RKO (cell line): ENCODE data around the gene CHRM2.

Experiments
- DNase-seq: peaks from one replicate; pipeline ENCODE4 v3.0.0-alpha.2; 2016; ENCODE audit warnings: low spot score

The CHRM2 gene

GRCh38 chr7:136894789-136895188 lies 26.3 kb downstream of the CHRM2 start:
- DNase-seq, result no peak

GRCh38 chr7:136897676-136898075 lies 29.2 kb downstream of the CHRM2 start:
- DNase-seq, result no peak

DNA sequence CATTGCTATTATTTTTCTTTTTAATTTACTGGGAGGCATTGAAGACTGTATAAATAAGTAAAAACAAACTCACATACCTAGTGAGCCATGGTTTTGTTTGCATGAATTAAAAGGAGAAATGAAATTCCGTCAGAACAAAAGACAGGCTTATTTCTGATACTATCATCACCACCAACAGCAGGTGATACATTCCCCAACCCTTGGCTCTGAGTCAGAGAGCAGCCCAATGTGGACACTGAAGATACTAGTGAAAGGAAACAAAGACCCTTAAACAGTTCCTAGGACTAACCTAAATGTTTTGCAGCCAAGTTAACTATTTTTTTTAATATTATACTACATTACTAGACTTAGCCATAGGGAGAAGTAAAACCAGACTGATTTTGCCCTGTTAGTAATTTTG lies 31.6 kb downstream of the CHRM2 start:
- DNase-seq, result no peak

DNA sequence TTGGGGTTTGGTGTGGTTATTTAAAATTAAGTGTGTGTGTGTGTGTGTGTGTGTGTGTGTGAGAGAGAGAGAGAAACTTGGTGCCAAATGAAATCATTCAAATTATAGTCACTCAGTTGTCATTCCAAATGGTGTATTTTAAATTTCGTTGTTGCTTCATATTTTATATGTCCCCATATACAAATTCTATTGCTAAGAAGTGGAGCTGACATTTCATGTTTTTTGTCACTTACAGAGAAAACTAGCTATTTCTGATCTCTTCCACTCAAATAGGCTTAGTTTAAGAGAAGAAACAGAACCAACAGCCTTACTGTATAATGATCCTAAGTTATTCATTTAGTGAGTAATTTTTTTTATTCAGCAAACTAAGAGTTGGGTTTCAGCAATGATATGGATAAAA lies 42.3 kb downstream of the CHRM2 start:
- no peak for DNase-seq

GRCh38 chr7:136911344-136911743 lies 42.9 kb downstream of the CHRM2 start:
- peak; percentile 71 for DNase-seq

- no peak for DNase-seq
These were observed 43.9 kb downstream of the CHRM2 start for GRCh38 chr7:136912339-136912738.

- no peak for DNase-seq
These were observed 45.6 kb downstream of the CHRM2 start for GRCh38 chr7:136914016-136914415.

DNA sequence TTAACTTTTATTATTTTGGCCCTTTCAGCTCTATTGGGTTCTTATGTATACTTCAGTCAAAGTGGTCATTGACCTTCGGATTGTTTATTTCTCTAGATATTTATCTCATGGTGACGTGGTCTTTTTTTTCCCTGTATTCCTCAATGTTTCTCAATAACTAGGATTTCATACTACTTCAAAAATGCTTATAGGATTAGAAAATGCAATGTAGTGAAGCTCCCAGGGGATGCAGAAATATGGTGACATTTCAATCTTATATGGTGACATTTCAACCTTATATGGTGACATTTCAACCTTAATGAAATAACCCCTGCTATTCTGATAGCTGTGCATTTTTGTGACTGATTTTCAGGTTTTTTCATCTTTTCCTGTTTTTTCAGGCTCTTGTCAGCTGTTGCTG lies 51.4 kb downstream of the CHRM2 start:
- DNase-seq, result no peak

GRCh38 chr7:136923111-136923667 lies 54.7 kb downstream of the CHRM2 start:
- DNase-seq, result no peak

GRCh38 chr7:136925044-136925443 lies 56.6 kb downstream of the CHRM2 start:
- no peak for DNase-seq

- no peak for DNase-seq
These were observed 57.1 kb downstream of the CHRM2 start for GRCh38 chr7:136925556-136925955.

GRCh38 chr7:136931169-136931867 lies 62.9 kb downstream of the CHRM2 start:
- no peak for DNase-seq

DNA sequence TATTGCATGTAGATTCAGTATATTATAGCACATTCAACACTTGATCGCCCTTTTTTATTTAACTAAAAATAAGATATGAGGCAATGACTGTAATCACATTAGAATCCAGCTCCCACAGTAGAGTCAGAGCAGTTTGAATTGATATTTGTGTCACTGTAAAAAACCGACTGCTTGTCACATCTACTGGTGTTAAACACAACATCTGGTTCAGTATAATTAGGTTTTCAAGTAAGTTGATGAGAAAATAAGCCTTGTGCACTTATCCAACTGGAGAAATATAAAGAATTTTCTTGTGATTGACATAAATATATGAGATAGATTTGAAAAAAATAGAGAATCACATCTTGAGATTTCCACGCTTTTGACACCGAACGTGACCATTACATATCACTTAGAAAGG lies 69.0 kb downstream of the CHRM2 start:
- DNase-seq, result no peak

- no peak for DNase-seq
These were observed 70.0 kb downstream of the CHRM2 start for GRCh38 chr7:136938476-136938875.

GRCh38 chr7:136940122-136940521 lies 71.7 kb downstream of the CHRM2 start:
- DNase-seq, result no peak

- no peak for DNase-seq
These were observed 72.5 kb downstream of the CHRM2 start for GRCh38 chr7:136940917-136941316.

- no peak for DNase-seq
These were observed 73.4 kb downstream of the CHRM2 start for GRCh38 chr7:136941816-136942215.

GRCh38 chr7:136942401-136942800 lies 73.9 kb downstream of the CHRM2 start:
- DNase-seq, result no peak

GRCh38 chr7:136942994-136943393 lies 74.5 kb downstream of the CHRM2 start:
- no peak for DNase-seq

DNA sequence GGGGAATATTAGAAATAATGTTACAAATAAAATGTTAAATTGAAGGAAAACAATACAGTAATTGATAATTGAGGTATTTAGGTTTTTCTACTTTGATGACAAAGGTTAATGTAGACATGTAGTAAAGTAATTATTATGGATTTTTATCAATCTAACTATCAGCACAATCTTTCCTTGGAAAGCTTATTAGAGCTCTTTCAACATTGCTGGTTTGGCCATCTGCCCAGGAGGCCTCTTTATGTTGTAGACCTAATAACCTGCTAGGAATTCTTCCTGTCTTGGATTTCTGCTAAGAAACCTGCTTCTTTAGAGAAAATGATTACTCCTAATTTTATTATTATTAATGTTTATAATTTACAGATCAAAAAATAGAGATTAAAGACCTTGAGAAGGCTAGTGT lies 78.9 kb downstream of the CHRM2 start:
- no peak for DNase-seq

DNA sequence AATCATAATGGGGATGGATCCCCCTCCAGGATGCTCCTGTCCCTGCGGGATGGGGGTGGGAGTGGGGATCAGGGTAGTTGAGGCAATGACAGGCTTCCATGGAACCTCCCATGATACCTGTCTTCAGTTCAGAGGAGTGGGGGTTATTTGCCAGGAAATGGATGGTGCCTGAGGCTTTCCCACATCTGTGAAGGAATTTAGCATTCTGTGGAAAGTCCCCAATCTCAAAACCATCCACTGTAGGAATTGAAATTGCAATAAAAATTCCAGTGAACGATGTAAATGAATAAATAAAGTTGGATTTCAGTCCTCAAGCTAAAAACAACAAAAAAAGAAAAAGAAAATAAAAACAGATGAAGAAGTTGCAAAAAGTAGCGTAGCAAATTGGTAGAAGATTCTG lies 81.9 kb downstream of the CHRM2 start:
- no peak for DNase-seq

DNA sequence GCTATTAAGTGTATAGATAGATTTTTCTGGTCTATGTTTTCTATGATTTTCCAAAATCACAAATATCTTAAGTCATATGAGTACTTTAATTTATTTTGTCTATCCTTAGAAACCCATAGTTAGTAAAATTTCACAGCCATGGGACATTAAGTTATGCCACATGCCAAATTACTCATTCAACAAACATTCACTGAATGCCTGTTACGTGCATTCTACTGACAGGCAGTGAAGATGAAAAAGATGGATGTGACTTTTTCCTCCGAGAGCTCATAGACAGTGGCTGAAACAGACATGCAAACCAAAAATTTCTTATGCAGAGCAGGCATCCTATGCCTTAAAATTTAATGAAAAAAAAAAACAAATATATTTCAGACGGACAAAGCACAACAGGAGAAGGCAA lies 84.9 kb downstream of the CHRM2 start:
- DNase-seq, result no peak

GRCh38 chr7:136956232-136956631 lies 87.8 kb downstream of the CHRM2 start:
- no peak for DNase-seq

GRCh38 chr7:136956671-136957070 lies 88.2 kb downstream of the CHRM2 start:
- DNase-seq, result no peak
